Fibroblast of skin of back (primary cell): ENCODE results near the gene DGKA.
"Not testable (repeated sequence)": the region's sequence is repeated elsewhere in the genome, so short reads cannot be mapped to it uniquely, and the experiment has no call there.

Experiments used
- DNase-seq: peaks from one replicate; pipeline ENCODE4 v3.0.0-alpha.2; 2013

DGKA gene

DNA sequence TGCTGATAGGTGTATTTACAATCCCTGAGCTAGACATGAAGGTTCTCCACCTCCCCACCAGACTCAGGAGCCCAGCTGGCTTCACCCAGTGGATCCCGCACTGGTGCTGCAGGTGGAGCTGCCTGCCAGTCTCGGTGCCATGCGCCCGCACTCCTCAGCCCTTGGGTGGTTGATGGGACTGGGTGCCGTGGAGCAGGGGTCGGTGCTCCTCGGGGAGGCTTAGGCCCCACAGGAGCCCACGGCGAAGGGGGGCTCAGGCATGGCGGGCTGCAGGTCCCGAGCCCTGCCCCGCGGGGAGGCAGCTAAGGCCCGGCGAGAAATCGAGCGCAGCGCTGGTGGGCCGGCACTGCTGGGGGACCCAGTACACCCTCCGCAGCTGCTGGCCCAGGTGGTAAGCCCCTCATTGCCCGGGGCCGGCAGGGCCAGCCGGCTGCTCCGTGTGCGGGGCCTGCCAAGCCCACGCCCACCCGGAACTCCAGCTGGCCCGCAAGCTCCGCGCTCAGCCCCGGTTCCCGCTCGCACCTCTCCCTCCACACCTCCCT is 69.1 kb downstream of the DGKA start:
- not testable (repeated sequence) for DNase-seq

DNA sequence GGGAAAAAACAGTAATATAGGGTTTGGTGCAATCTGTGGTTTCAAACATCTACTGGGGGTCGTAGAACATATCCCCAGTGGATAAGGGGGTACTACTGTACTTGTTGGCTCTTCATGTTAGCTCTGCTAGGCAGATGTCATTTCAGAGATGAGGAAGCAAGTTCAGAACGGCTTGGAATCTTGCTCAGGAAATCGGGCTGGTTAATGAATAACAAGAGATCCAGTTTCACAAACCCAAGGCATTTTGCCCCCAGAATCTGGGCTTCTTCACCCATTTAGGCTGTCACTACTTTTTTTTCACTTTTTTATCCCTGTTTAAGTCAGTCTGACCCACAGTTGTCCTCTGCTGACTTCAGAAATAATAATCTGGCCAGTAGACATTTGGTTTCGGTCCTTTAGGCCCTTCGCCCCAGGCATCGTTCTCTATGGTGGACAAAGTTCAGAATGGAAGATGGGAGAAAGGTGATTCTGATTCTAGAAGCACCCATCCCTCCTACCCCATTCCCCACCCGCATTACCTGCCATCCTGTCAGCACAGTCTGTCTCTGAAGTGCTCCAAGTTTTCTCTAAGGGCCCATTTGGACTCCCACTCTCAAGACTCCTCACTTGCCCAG is 70.6 kb downstream of the DGKA start:
- DNase-seq: no peak

DNA sequence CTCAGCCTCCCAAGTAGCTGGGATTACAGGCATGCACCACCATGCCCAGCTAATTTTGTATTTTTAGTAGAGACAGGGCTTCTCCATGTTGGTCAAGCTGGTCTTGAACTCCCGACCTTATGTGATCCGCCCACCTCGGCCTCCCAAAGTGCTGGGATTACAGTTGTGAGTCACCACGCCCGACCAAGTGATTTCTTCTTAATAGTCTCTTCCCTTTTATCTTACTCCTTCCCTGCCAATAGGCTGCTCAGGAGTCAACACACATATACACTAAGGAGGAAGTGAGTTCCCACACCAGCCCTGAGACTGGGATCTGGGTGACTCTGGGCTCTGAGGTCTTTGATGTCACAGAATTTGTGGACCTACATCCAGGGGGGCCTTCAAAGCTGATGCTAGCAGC is 72.4 kb downstream of the DGKA start:
- not testable (repeated sequence) for DNase-seq
